Suprapubic skin (tissue), 4 donors: ENCODE results near the gene CDC42EP4. TPM values are rescaled to one million over a fixed set of nuclear protein-coding genes. Genes with fewer than 3 reads are reported as not detected.

Experiments used
- DNase-seq, 2 donors: peaks; one replicate each; pipeline ENCODE4 v3.0.0-alpha.2; 2019; ENCODE audit warnings: low spot score in 2 of 2
- H3K27ac ChIP-seq: fragments of 200-600 bp; sonication (generic); one replicate; pipeline ENCODE4 v1.5.1; 2019
- H3K27me3 ChIP-seq: fragments of 200-600 bp; sonication (generic); one replicate; pipeline ENCODE4 v1.5.1; 2019
- H3K36me3 ChIP-seq: fragments of 200-600 bp; sonication (generic); one replicate; pipeline ENCODE4 v1.5.1; 2019
- H3K4me1 ChIP-seq: fragments of 200-600 bp; sonication (generic); one replicate; pipeline ENCODE4 v1.5.1; 2019
- H3K4me3 ChIP-seq: fragments of 200-600 bp; sonication (generic); one replicate; pipeline ENCODE4 v1.5.1; 2019; ENCODE audit warnings: mild to moderate bottlenecking
- H3K9me3 ChIP-seq: fragments of 200-600 bp; sonication (generic); one replicate; pipeline ENCODE4 v1.5.1; 2019
- EP300 ChIP-seq: sonication (generic); formaldehyde crosslinking; IDR thresholded peaks from one replicate; pipeline ENCODE4 v1.6.1; 2017; ENCODE audit warnings: antibody characterized with exemption
- POLR2A ChIP-seq, 2 donors: fragments of 450-650 bp; IDR thresholded peaks; one replicate each; pipeline ENCODE4 v1.6.1; 2017; ENCODE audit warnings: antibody characterized with exemption in 2 of 2, mild to moderate bottlenecking in 2 of 2, moderate library complexity in 2 of 2
- POLR2AphosphoS5 ChIP-seq, 3 donors: sonication (generic); formaldehyde crosslinking; IDR thresholded peaks; one replicate each; pipeline ENCODE4 v1.6.1; 2017; ENCODE audit warnings: antibody characterized with exemption in 3 of 3
- WGBS: methylation state at CpG from one replicate; pipeline ENCODE4 v1.1.5; 2018; 5-methylcytosine and 5-hydroxymethylcytosine counted together
- total RNA-seq, 4 donors: library from RNA; depleted of rRNA; stranded (reverse); fragments of >200 nt; gene quantifications; one replicate each; pipeline ENCODE4 v1.1.0, GENCODE V29; 2016
- TF ChIP-seq, protein P1 (sequence below), 2 donors: fragments of 200-600 bp in 1 of 2; fragments of 450-650 bp in 1 of 2; sonication (generic) in 1 of 2; IDR thresholded peaks; one replicate each; pipeline ENCODE4 v1.5.1; 2016 to 2019; ENCODE audit warnings: antibody characterized with exemption in 2 of 2, mild to moderate bottlenecking in 1 of 2, moderate library complexity in 1 of 2

Gene CDC42EP4
- total RNA-seq, 4 donors from 2014 or later: 60.0 to 86.8 (median 81.5) TPM

DNA sequence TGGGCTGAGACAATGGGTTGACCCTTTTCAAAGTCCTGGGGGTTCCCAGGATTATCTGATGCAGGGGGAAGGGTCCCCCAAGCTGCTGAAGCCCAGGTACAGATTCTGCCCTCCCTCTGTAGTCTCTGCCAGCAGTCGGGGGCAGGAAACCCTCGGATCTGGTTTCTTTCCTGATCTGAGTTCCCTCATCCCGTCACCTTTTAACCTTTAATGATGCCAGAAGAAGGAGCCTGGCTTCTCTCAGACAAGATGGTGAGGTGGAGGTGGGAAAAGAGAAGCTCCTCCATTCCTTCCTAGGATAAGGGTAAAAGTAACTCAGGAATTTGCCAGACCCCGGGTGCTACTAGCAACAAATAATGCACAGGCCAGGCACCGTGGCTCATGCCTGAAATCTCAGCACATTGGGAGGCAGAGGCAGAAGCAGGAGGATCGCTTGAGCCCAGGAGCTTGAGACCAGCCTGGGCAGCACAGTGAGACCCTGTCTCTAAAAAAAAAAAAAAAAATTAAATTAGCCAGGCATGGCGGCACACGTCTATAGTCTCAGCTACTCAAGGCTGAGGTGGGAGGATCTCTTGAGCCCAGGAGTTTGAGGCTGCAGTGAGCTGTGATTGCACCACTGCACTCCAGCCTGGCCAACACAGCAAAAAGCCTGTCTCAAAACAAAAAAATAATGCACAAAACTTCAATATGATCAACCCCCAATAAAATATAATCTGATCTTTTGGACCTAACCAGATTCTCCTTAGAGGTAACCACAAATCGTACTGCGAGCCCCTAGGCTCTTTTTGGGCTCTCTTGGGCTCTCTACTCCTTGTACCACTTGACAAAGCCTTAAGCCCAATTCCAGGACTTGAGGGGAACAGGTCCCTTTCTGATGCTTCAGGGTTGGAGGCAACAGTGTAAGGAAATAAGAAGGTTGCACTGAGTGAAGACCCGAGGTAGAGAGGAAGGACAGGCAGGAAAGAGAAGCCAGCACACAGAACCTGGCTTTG lies 5.7 kb downstream of the CDC42EP4 start:
- peak overlapping the region; percentile 77 for H3K4me3 ChIP-seq
- H3K27me3 ChIP-seq: no peaks in the 10 kb centered on the region
- no peaks in the 10 kb centered on the region for H3K9me3 ChIP-seq
- DNase-seq: no peak
- no peaks in the 10 kb centered on the region for H3K36me3 ChIP-seq
- WGBS: 44% methylated on average over 11 of the region's 11 CpGs
- no peak for TF ChIP-seq EP300
- no peak for TF ChIP-seq POLR2AphosphoS5 (IDR thresholded peaks at IDR 0.05)
- TF ChIP-seq POLR2A (IDR thresholded peaks at IDR 0.05): no peak
- TF ChIP-seq, protein P1, sequence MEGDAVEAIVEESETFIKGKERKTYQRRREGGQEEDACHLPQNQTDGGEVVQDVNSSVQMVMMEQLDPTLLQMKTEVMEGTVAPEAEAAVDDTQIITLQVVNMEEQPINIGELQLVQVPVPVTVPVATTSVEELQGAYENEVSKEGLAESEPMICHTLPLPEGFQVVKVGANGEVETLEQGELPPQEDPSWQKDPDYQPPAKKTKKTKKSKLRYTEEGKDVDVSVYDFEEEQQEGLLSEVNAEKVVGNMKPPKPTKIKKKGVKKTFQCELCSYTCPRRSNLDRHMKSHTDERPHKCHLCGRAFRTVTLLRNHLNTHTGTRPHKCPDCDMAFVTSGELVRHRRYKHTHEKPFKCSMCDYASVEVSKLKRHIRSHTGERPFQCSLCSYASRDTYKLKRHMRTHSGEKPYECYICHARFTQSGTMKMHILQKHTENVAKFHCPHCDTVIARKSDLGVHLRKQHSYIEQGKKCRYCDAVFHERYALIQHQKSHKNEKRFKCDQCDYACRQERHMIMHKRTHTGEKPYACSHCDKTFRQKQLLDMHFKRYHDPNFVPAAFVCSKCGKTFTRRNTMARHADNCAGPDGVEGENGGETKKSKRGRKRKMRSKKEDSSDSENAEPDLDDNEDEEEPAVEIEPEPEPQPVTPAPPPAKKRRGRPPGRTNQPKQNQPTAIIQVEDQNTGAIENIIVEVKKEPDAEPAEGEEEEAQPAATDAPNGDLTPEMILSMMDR (IDR thresholded peaks at IDR 0.05): no peak
- peaks cover 85% of the 10 kb centered on the region for H3K4me1 ChIP-seq
- peak overlapping the region; percentile 98 for H3K27ac ChIP-seq

DNA sequence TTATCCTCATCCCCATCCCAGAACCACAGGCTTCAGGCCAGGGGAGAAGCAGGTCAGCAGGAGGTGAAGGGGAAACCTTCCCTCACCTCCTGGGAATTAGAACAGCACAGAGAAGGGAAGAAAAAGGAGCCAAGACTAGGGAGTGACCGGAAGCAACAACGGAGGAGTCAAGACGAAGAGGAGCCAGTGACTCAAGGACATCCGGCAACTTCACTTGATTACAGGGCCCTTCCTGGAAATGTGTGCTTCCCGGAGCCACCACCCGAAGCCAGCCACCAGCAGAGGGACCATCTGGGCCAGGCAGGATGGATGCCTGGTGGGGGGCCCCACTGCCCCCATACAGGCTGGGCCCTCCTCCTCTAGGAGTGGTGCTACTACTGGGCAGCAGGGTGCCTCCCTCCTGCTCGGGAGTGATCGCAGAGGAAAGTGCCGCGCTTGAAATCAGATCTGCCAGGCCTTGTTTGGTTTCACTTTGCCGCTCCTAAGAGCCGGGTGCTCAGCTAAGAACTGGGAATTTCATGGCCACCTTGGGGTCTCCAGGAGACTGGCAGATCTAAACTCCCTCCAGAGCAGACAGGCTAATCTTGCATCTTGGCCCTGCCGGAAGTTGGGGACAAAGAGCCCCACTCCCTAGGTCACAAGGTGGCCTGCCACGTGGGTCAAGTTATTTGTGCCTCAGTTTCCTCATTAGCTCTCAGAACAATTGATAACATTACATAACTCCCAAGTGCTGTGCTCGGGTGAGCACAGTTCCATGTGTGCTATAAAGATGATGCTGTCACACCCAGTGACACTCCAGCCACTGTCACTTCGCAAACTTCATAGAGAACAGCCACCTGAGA lies 6.6 kb downstream of the CDC42EP4 start:
- peak overlapping the region; percentile 98 for H3K27ac ChIP-seq
- peak; percentile 75 to 80 for DNase-seq
- peak overlapping the region; percentile 43 for H3K4me3 ChIP-seq
- TF ChIP-seq EP300 (no peak), POLR2A (IDR thresholded peaks at IDR 0.05) (peak in 1 of 2 donors; percentile 18), POLR2AphosphoS5 (IDR thresholded peaks at IDR 0.05) (peak; percentile 55 to 84 (median 66))
- TF ChIP-seq, protein P1 (IDR thresholded peaks at IDR 0.05): peak in 1 of 2 donors; percentile 34
- 16% methylated on average over 11 of the region's 16 CpGs for WGBS
- no peaks in the 10 kb centered on the region for H3K9me3 ChIP-seq
- no peaks in the 10 kb centered on the region for H3K27me3 ChIP-seq
- no peaks in the 10 kb centered on the region for H3K36me3 ChIP-seq
- peaks cover 89% of the 10 kb centered on the region for H3K4me1 ChIP-seq

DNA sequence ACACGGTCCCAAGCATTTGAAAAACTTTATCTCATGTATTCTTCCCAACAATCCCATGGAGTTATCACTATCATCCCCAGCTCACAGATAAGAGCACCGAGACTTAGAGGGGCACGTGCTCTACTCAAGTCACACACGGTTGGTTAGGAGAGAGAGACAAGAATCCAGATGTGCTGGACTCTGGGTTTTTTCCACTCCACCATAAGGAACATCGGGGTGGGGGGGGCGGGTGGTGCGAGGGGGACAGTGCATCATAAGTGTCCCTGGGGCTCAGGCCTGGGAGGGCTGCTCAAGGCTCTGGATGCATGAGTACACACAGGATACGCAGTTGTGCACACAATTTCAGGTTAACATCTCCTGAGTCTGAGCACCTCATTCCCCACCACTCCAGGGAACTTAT lies 7.4 kb downstream of the CDC42EP4 start:
- TF ChIP-seq POLR2AphosphoS5 (IDR thresholded peaks at IDR 0.05) (no peak), EP300 (no peak)
- TF ChIP-seq, protein P1 (IDR thresholded peaks at IDR 0.05): no peak
- peak overlapping the region; percentile 43 for H3K4me3 ChIP-seq
- H3K27ac ChIP-seq: peak overlapping the region; percentile 98
- H3K4me1 ChIP-seq: peaks cover 90% of the 10 kb centered on the region
- WGBS: 24% methylated on average over 8 of the region's 8 CpGs
- no peaks in the 10 kb centered on the region for H3K9me3 ChIP-seq
- no peaks in the 10 kb centered on the region for H3K27me3 ChIP-seq
- no peak for DNase-seq
- H3K36me3 ChIP-seq: no peaks in the 10 kb centered on the region

DNA sequence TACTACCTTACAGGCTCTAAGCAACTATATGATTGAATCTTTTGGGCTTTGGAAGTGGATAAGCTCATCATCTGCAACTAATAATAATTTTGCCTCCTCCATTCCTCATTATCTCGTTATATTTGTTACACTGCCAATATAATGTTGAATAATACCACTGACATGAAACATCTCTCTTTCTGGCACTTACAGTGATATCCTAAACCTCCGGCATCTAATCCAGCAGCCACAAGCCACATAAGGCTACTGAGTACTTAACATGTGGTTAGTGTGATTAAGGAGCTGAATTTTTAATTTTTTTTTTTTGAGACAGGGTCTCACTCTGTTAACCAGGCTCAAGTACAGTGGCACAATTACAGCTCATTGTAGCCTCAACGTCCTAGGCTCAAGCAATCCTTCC lies 9.6 kb downstream of the CDC42EP4 start:
- DNase-seq: no peak
- Histone ChIP-seq H3K36me3 (no peaks in the 10 kb centered on the region), H3K9me3 (no peaks in the 10 kb centered on the region), H3K4me3 (no peak overlapping the region), H3K27me3 (no peaks in the 10 kb centered on the region), H3K4me1 (peaks cover 84% of the 10 kb centered on the region), H3K27ac (no peak overlapping the region)
- TF ChIP-seq POLR2AphosphoS5 (IDR thresholded peaks at IDR 0.05): no peak
- TF ChIP-seq EP300: no peak
- TF ChIP-seq, protein P1 (IDR thresholded peaks at IDR 0.05): no peak
- no peak for TF ChIP-seq POLR2A (IDR thresholded peaks at IDR 0.05)
- 37% methylated on average over 3 of the region's 3 CpGs for WGBS

DNA sequence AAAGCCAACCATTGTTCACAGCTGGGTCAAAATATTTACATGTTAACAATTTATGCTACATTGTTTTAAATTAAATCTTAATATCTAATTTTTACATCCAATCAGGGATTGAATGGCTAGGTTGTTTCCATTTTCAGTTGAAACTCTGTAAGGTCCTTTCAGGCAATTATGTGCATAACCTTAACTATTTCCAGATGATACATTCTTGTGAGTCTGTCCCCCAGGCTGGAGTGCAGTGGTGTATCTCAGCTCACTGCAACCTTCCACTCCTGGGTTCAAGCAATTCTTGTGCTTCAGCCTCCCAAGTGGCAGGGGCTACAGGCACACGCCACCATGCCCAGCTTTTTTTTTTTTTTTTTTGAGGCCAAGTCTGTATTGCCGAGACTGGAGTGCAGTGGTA lies 10.4 kb downstream of the CDC42EP4 start:
- 72% methylated on average over 2 of the region's 2 CpGs for WGBS
- H3K36me3 ChIP-seq: no peaks in the 10 kb centered on the region
- H3K4me3 ChIP-seq: no peak overlapping the region
- TF ChIP-seq EP300: no peak
- TF ChIP-seq POLR2A (IDR thresholded peaks at IDR 0.05): no peak
- TF ChIP-seq POLR2AphosphoS5 (IDR thresholded peaks at IDR 0.05): no peak
- TF ChIP-seq, protein P1 (IDR thresholded peaks at IDR 0.05): no peak
- no peak for DNase-seq
- no peaks in the 10 kb centered on the region for H3K27me3 ChIP-seq
- H3K4me1 ChIP-seq: peaks cover 78% of the 10 kb centered on the region
- no peak overlapping the region for H3K27ac ChIP-seq
- H3K9me3 ChIP-seq: no peaks in the 10 kb centered on the region
